Astrocyte of the spinal cord (primary cell): Measurements from ENCODE around the gene NOA1.
A peak's percentile ranks its signal among the peaks of the same experiment; 100 is the strongest.
"Not testable (repeated sequence)": the region's sequence is repeated elsewhere in the genome, so short reads cannot be mapped to it uniquely, and the experiment has no call there.

Experiments
- DNase-seq: peaks from one replicate; pipeline ENCODE4 v3.0.0; 2011; ENCODE audit warnings: low read depth, low spot score
- H3K4me3 ChIP-seq: 2 replicates; pipeline ENCODE4 v1.5.1; 2011; ENCODE audit warnings: low read depth, mild to moderate bottlenecking, low read length, moderate library complexity
- in situ Hi-C: cut with HindIII; loops from 2 replicates; pipeline ENCODE4 v1.10.0; 2017; ENCODE audit warnings: low sequenced_read_pairs
- TF ChIP-seq, protein P1 (sequence below): IDR thresholded peaks from 2 replicates; pipeline ENCODE4 v1.5.1; 2012; ENCODE audit warnings: low read depth, mild to moderate bottlenecking, low read length, inconsistent platforms

Gene NOA1

DNA sequence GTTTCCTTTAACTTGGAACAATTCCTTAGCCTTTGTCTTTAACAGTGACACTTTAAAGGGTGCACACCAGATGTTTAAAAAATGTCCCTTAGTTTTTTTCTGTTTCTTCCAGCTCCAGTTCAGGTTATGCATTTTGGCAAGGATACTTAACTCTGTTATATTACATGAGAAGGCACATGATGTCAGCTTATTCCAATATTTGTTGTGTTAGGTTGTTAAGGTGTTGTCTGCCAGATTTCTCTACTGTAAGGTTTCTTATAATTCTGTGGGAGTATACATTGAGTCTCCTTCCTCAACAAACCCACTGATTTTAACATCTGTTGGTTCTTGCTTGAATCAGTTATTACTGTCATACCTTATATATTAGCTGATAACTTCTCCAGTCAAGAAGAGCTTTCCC lies 36.4 kb downstream of the NOA1 start:
- H3K4me3 ChIP-seq: no peak overlapping the region
- TF ChIP-seq, protein P1, sequence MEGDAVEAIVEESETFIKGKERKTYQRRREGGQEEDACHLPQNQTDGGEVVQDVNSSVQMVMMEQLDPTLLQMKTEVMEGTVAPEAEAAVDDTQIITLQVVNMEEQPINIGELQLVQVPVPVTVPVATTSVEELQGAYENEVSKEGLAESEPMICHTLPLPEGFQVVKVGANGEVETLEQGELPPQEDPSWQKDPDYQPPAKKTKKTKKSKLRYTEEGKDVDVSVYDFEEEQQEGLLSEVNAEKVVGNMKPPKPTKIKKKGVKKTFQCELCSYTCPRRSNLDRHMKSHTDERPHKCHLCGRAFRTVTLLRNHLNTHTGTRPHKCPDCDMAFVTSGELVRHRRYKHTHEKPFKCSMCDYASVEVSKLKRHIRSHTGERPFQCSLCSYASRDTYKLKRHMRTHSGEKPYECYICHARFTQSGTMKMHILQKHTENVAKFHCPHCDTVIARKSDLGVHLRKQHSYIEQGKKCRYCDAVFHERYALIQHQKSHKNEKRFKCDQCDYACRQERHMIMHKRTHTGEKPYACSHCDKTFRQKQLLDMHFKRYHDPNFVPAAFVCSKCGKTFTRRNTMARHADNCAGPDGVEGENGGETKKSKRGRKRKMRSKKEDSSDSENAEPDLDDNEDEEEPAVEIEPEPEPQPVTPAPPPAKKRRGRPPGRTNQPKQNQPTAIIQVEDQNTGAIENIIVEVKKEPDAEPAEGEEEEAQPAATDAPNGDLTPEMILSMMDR: no peak
- DNase-seq: no peak
- in situ Hi-C loops: no loop called here

DNA sequence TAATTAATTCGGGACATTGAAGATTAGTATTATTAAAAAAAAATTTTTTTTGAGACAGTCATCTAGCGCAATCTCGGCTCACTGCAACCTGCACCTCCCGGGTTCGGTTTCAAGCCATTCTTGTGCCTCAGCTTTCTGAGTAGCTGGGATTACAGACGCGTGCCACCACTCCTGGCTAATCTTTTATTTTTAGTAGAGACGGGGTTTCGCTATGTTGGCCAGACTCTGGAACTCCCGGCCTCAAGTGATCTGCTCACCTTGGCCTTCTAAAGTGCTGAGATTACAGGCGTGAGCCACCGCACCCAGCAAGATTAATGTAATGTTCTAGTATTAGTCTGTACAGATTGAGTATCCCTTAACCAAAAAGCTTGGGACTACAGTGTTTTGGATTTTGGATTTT lies 37.0 kb downstream of the NOA1 start:
- TF ChIP-seq, protein P1: no peak
- no peak for DNase-seq
- H3K4me3 ChIP-seq: no peak overlapping the region
- in situ Hi-C loops: no loop called here

DNA sequence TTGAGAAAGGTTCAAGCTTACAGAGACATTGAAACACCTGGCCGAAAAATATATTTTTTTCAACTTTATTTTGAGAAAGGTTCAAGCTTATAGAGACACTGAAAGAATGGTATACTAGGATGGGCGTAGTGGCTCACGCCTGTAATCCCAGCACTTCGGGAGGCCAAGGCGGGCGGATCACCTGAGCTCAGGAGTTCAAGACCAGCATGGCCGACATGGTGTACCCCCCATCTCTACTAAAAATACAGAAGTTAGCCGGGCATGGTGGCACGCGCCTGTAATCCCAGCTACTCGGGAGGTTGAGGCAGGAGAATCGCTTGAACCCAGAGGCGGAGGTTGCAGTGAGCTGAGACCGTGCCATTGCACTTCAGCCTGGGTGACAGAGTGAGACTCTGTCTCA lies 37.6 kb downstream of the NOA1 start:
- in situ Hi-C loops, H3K4me3 ChIP-seq, DNase-seq: not testable (repeated sequence)

DNA sequence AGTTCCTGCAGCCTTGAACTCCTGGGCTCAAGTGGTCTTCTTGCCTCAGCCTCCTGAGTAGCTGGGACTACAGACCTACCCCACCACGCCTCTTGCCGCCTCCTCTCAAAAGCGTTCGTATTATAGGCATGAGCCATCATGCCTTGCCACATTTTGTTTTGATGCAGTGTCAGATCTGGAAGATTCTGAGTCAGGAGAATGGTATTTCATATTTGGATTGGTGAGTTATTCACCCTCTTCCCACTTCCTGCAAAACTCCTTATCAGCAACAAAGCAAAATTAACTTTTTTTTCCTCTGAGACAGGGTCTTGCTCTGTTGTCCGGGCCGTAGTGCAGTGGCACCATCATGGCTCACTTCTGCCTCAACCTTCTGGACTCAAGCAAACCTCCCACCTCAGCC lies 40.1 kb downstream of the NOA1 start:
- DNase-seq: peak; percentile 71
- TF ChIP-seq, protein P1: no peak
- in situ Hi-C loops: no loop called here
- H3K4me3 ChIP-seq: no peak overlapping the region

DNA sequence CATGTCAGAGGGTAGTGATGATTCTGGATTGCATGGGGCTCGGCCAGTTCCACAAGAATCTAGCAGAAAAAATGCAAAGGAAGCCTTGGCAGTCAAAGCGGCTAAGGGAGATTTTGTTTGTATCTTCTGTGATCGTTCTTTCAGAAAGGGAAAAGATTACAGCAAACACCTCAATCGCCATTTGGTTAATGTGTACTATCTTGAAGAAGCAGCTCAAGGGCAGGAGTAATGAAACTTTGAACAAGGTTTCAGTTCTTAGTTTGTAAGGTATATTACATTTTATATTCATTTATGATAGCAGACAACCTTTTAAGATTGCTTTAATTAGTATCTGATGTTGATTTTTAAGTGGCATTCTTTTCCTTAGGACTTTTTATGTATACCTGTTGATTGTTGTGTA lies 45.5 kb downstream of the NOA1 start:
- no peak overlapping the region for H3K4me3 ChIP-seq
- no peak for DNase-seq
- in situ Hi-C loops: no loop called here
- TF ChIP-seq, protein P1: no peak

DNA sequence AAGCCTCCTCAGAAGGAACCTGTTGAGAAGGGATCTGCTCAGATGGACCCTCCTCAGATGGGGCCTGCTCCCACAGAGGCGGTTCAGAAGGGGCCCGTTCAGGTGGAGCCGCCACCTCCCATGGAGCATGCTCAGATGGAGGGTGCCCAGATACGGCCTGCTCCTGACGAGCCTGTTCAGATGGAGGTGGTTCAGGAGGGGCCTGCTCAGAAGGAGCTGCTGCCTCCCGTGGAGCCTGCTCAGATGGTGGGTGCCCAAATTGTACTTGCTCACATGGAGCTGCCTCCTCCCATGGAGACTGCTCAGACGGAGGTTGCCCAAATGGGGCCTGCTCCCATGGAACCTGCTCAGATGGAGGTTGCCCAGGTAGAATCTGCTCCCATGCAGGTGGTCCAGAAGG lies 46.8 kb downstream of the NOA1 start:
- DNase-seq: no peak
- in situ Hi-C loops: no loop called here
- TF ChIP-seq, protein P1: no peak
- no peak overlapping the region for H3K4me3 ChIP-seq

DNA sequence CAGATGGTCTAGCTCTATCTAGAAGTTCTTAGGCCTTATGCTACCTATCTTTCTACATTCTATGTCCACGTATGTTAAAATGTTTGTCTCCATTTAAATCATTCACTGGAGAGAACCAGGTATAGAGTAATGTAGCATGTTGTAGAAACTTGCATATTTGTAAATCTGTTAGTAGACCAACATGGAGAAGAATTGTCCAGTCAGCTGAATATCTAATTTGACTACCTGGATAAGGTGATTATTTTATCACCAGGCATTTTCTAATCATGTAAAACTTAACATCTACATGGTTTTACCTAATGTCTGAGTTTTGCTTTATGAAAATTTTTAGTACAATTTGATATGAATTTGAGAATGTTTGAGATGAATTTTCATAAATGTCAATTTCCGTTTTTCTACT lies 50.2 kb downstream of the NOA1 start:
- in situ Hi-C loops: no loop called here
- DNase-seq: no peak
- no peak overlapping the region for H3K4me3 ChIP-seq
- TF ChIP-seq, protein P1: no peak

DNA sequence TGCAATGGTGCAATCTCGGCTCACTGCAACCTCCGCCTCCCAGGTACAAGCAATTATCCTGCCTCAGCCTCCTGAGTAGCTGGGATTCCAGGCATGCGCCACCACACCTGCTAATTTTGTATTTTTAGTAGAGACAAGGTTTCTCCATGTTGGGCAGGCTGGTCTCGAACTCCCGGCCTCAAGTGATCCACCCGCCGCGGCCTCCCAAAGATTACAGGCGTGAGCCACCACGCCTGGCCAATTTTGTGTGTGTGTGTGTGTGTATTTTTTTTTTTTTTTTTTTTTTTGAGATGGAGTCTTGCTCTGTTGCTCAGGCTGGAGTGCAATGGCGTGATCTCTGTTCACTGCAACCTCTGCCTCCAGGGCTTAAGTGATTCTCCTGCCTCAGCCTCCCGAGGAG lies 62.4 kb downstream of the NOA1 start:
- H3K4me3 ChIP-seq, in situ Hi-C loops, DNase-seq: not testable (repeated sequence)
